Measurements from ENCODE around the gene TEX261.
"Not testable (repeated sequence)": the region's sequence is repeated elsewhere in the genome, so short reads cannot be mapped to it uniquely, and the experiment has no call there.

Gene TEX261

DNA sequence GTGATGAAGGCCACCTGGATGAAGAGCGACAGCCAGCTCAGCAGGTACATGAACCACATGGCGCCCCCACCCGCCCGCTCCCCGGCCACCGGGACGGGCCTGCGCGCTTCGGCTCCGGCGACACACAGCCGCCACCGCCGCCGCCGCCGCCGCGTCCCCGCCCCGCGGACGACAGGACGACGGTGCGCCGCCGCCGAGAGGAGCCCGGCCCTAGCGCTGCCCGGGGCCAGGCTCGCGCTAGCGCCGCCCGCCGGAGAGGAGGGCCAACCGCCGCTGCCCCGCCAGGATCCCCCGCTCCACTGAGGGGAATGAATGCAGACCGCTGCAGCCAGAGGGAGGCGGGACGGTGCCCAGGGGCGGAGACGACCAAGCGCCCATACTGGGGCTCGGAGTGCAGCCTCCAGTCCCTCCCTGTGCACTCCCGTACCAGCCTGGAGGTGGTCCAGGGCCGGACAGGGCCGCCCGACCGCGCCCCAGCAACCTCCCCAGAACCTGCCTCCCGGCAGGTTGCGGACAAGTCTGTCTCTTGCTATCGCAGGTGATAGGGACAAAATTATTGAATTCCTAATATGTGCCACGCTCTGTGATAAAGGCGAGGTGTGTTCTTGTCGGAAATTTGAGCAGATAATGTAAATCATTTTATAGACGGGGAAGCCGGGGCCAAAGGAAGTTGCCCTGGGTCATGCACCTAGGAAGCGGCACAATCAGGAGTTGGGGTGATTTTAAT, at the start of gene TEX261:
Gene TEX261 (minus strand): TSS at position 175 of the 727 bp plus-strand sequence. CDS start 116 bp downstream, at position 59.
- peaks cover 34% of the 10 kb centered on the region for H4K20me1 ChIP-seq (ENCODE audit: insufficient read depth, low read length)
- peaks cover 35% of the 10 kb centered on the region for H3K4me1 ChIP-seq (ENCODE audit: insufficient read depth, low read length)
- H3K9ac ChIP-seq (ENCODE audit: low read depth, low read length): peak within 1 kb of the TSS; percentile 83
- DNase-seq (peak; percentile 91), ATAC-seq (ENCODE audit: insufficient read depth, low read depth) (peak; percentile 98)
- H3K27ac ChIP-seq (ENCODE audit: low read length): peak within 1 kb of the TSS; percentile 69
- H3K9me3 ChIP-seq (ENCODE audit: insufficient read depth, low read length, severe bottlenecking): no peaks in the 10 kb centered on the region
- peak within 1 kb of the TSS; percentile 95 for H3K4me2 ChIP-seq (ENCODE audit: insufficient read depth, low read length)
- peaks cover 39% of the 10 kb centered on the region for H3K79me2 ChIP-seq (ENCODE audit: insufficient read depth, low read length)
- peak; percentile 51 for TF ChIP-seq EZH2 (IDR thresholded peaks at IDR 0.05; ENCODE audit: borderline replicate concordance, low read depth, low read length, severe bottlenecking)
- TF ChIP-seq, protein P1, sequence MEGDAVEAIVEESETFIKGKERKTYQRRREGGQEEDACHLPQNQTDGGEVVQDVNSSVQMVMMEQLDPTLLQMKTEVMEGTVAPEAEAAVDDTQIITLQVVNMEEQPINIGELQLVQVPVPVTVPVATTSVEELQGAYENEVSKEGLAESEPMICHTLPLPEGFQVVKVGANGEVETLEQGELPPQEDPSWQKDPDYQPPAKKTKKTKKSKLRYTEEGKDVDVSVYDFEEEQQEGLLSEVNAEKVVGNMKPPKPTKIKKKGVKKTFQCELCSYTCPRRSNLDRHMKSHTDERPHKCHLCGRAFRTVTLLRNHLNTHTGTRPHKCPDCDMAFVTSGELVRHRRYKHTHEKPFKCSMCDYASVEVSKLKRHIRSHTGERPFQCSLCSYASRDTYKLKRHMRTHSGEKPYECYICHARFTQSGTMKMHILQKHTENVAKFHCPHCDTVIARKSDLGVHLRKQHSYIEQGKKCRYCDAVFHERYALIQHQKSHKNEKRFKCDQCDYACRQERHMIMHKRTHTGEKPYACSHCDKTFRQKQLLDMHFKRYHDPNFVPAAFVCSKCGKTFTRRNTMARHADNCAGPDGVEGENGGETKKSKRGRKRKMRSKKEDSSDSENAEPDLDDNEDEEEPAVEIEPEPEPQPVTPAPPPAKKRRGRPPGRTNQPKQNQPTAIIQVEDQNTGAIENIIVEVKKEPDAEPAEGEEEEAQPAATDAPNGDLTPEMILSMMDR (IDR thresholded peaks at IDR 0.05; ENCODE audit: borderline replicate concordance, extremely low read depth, low read length, poor library complexity, severe bottlenecking): peak; percentile 93
- H3K4me3 ChIP-seq (ENCODE audit: low read depth in 1 of 2, low read length in 2 of 2): peak within 1 kb of the TSS; percentile 74 to 92
- peaks cover 27% of the 10 kb centered on the region for H3K36me3 ChIP-seq (ENCODE audit: insufficient read depth, low read length)
- H2AFZ ChIP-seq (ENCODE audit: low read depth, low read length): peak within 1 kb of the TSS; percentile 97
- no peaks in the 10 kb centered on the region for H3K27me3 ChIP-seq (ENCODE audit: insufficient read depth, low read length, poor library complexity)

DNA sequence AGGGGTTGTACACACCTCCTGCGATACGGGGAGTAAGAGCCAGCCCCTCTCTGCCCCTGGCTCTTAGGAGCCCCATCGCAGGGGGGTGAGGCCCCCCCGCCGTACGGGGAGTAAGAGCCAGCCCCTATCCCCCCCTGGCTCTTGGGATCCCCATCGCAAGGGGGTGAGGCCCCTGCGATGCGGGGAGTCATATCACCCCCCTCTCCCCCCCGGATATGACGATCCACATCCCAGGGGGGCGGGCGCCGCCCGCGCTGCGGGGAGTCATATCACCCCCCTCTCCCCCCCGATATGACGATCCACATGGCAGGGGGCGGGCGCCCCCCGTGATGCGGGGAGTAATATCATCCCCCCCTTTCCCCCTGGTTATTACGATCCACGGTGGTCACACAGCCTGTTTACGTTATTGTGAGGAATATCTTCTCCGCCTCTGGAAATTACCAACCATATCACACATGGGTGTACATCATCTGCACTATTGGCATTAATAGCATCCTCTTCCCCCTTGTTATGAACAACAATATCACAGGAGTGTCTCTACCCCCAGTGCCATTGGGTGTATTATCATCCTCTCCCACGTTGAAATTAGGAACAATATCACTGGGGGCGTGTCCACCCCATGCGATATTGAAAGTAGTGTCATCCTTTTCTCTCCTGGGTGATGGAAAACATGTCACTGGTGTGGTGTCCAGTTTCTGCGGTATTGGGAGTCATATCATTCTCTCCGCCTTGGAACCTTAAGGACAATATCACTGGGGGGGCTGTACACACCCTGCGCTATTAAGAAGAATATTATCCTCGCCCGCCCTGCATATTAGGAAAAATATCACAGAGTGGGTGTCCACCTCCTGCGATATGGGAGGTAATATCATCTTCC, 49.1 kb upstream of the TEX261 start:
- Histone ChIP-seq H3K79me2 (ENCODE audit: insufficient read depth, low read length) (no peaks in the 10 kb centered on the region), H3K27ac (ENCODE audit: low read length) (no peak overlapping the region), H4K20me1 (ENCODE audit: insufficient read depth, low read length) (no peaks in the 10 kb centered on the region), H3K36me3 (ENCODE audit: insufficient read depth, low read length) (no peaks in the 10 kb centered on the region), H3K9ac (ENCODE audit: low read depth, low read length) (no peak overlapping the region), H3K4me2 (ENCODE audit: insufficient read depth, low read length) (no peak overlapping the region), H2AFZ (ENCODE audit: low read depth, low read length) (no peak overlapping the region), H3K27me3 (ENCODE audit: insufficient read depth, low read length, poor library complexity) (no peaks in the 10 kb centered on the region), H3K4me3 (ENCODE audit: low read depth in 1 of 2, low read length in 2 of 2) (no peak overlapping the region), H3K4me1 (ENCODE audit: insufficient read depth, low read length) (no peaks in the 10 kb centered on the region), H3K9me3 (ENCODE audit: insufficient read depth, low read length, severe bottlenecking) (no peaks in the 10 kb centered on the region)
- ATAC-seq (ENCODE audit: insufficient read depth, low read depth) (no peak; the same call in 2 of the 3 replicates), DNase-seq (no peak)
- TF ChIP-seq, protein P1 (IDR thresholded peaks at IDR 0.05; ENCODE audit: borderline replicate concordance, extremely low read depth, low read length, poor library complexity, severe bottlenecking): no peak
- no peak for TF ChIP-seq EZH2 (IDR thresholded peaks at IDR 0.05; ENCODE audit: borderline replicate concordance, low read depth, low read length, severe bottlenecking)

DNA sequence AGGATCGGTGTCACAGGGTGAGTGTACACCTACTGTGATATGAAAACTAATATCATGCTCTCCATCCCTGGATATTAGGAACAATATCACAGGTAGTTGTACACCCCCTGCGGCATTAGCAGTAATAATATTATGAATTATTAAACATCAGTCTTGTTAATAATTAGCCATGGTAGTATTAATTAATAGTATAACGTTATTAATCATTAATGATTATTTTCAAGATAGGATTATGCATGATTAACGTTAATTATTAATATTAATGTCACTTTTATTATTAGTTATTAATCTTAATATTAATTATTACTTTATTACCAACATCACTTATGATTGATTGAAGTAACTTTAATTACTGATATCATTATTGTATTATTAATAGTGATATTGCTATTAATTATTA, 47.6 kb upstream of the TEX261 start:
- no peaks in the 10 kb centered on the region for H3K9me3 ChIP-seq (ENCODE audit: insufficient read depth, low read length, severe bottlenecking)
- no peaks in the 10 kb centered on the region for H3K4me1 ChIP-seq (ENCODE audit: insufficient read depth, low read length)
- no peaks in the 10 kb centered on the region for H4K20me1 ChIP-seq (ENCODE audit: insufficient read depth, low read length)
- no peaks in the 10 kb centered on the region for H3K36me3 ChIP-seq (ENCODE audit: insufficient read depth, low read length)
- H3K79me2 ChIP-seq (ENCODE audit: insufficient read depth, low read length): no peaks in the 10 kb centered on the region
- no peak overlapping the region for H3K4me3 ChIP-seq (ENCODE audit: low read depth in 1 of 2, low read length in 2 of 2)
- H3K27me3 ChIP-seq (ENCODE audit: insufficient read depth, low read length, poor library complexity): no peaks in the 10 kb centered on the region
- no peak for DNase-seq
- H2AFZ ChIP-seq (ENCODE audit: low read depth, low read length): no peak overlapping the region
- ATAC-seq (ENCODE audit: insufficient read depth, low read depth): no peak
- no peak overlapping the region for H3K27ac ChIP-seq (ENCODE audit: low read length)
- H3K9ac ChIP-seq (ENCODE audit: low read depth, low read length): no peak overlapping the region
- no peak overlapping the region for H3K4me2 ChIP-seq (ENCODE audit: insufficient read depth, low read length)
- TF ChIP-seq, protein P1 (IDR thresholded peaks at IDR 0.05; ENCODE audit: borderline replicate concordance, extremely low read depth, low read length, poor library complexity, severe bottlenecking): no peak
- no peak for TF ChIP-seq EZH2 (IDR thresholded peaks at IDR 0.05; ENCODE audit: borderline replicate concordance, low read depth, low read length, severe bottlenecking)

DNA sequence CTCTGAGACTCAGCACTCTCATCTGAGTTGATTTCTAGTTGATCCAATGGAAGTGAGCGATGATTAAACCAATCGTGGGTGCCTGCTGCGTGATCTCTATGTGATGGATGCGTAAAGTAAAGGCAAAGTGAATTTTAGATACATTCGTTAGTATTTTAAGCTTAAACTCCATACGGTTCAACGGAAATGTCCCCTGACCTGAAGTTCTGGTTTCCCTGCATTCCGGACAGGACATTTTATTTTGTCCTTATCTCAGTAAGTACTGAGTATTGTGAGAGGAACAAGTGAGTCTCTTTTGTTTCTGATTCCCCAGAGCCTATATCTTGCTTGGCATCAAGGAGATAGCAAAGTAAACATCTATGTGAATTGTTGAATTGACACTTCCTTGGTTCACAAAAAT, 41.6 kb upstream of the TEX261 start:
- H3K9ac ChIP-seq (ENCODE audit: low read depth, low read length); H3K4me1 ChIP-seq (ENCODE audit: insufficient read depth, low read length); DNase-seq; H3K9me3 ChIP-seq (ENCODE audit: insufficient read depth, low read length, severe bottlenecking); H2AFZ ChIP-seq (ENCODE audit: low read depth, low read length); H3K4me3 ChIP-seq (ENCODE audit: low read depth in 1 of 2, low read length in 2 of 2); H4K20me1 ChIP-seq (ENCODE audit: insufficient read depth, low read length); H3K79me2 ChIP-seq (ENCODE audit: insufficient read depth, low read length); H3K36me3 ChIP-seq (ENCODE audit: insufficient read depth, low read length); H3K27me3 ChIP-seq (ENCODE audit: insufficient read depth, low read length, poor library complexity); ATAC-seq (ENCODE audit: insufficient read depth, low read depth); H3K27ac ChIP-seq (ENCODE audit: low read length); H3K4me2 ChIP-seq (ENCODE audit: insufficient read depth, low read length): not testable (repeated sequence)

DNA sequence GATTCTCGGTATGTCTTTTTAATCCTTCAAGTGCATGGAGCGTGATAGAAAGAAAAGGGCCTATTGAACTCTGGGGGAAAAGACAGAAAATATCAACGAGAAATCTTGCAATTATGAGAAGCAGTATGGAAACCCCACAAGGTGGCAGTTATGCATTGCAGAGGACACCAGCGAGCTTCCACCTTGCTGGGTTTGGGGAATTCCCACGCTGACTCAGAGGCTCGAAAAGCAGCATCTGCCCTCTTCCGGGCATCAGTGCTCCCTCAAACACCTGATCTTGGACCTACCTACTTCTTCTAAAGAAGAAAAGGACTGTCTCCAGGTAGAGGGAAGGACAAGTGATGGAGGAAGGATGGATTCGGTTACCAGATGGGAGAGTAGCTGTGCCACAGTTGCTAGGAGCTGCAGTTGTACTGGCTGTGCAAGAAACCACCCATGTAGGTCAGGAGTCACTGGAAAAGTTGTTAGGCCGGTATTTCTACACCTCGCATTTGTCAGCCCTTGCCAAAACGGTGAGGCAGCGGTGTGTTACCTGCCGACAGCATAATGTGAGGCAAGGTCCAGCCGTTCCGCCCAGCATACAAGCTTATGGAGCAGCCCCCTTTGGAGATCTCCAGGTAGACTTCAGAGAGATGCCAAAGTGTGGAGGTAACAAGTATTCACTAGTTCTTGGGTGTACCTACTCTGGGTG, 29.0 kb upstream of the TEX261 start:
- DNase-seq; ATAC-seq (ENCODE audit: insufficient read depth, low read depth); H3K9me3 ChIP-seq (ENCODE audit: insufficient read depth, low read length, severe bottlenecking); H3K9ac ChIP-seq (ENCODE audit: low read depth, low read length); H4K20me1 ChIP-seq (ENCODE audit: insufficient read depth, low read length); H3K79me2 ChIP-seq (ENCODE audit: insufficient read depth, low read length); H3K4me2 ChIP-seq (ENCODE audit: insufficient read depth, low read length); H3K4me3 ChIP-seq (ENCODE audit: low read depth in 1 of 2, low read length in 2 of 2); H3K36me3 ChIP-seq (ENCODE audit: insufficient read depth, low read length); H3K4me1 ChIP-seq (ENCODE audit: insufficient read depth, low read length); H3K27ac ChIP-seq (ENCODE audit: low read length); H2AFZ ChIP-seq (ENCODE audit: low read depth, low read length); H3K27me3 ChIP-seq (ENCODE audit: insufficient read depth, low read length, poor library complexity): not testable (repeated sequence)
